GM23338 (cell line): Measurements from ENCODE around the gene ATOH8. TPM values are rescaled to one million over a fixed set of nuclear protein-coding genes. Genes with fewer than 3 reads are reported as not detected.

Experiments used
- ATAC-seq: fragments of 200-7000 bp; cut with Tn5 transposase; 3 replicates; pipeline ENCODE4 v1.9.1; 2020
- DNase-seq: peaks from one replicate; pipeline ENCODE4 v3.0.0-alpha.2; 2015; ENCODE audit warnings: low spot score
- H2AFZ ChIP-seq: fragments of 200-600 bp; sonication (generic); 2 replicates; pipeline ENCODE4 v1.8.0; 2016; ENCODE audit warnings: antibody characterized with exemption, mild to moderate bottlenecking, moderate library complexity
- H3F3A ChIP-seq: fragments of 200-600 bp; sonication (generic); replicated peaks from 2 replicates; pipeline ENCODE4 v1.8.0; 2017; ENCODE audit warnings: antibody characterized with exemption, mixed run types, low read depth
- H3K27ac ChIP-seq: fragments of 200-600 bp; sonication (generic); 2 replicates; pipeline ENCODE4 v1.6.1; 2016; ENCODE audit warnings: low read depth
- H3K27me3 ChIP-seq: fragments of 200-600 bp; sonication (generic); 2 replicates; pipeline ENCODE4 v1.8.0; 2016; ENCODE audit warnings: mild to moderate bottlenecking, mixed run types, moderate library complexity; ENCODE audit not compliant: insufficient read depth
- H3K36me3 ChIP-seq: fragments of 200-600 bp; sonication (generic); 2 replicates; pipeline ENCODE4 v1.8.0; 2016; ENCODE audit warnings: mild to moderate bottlenecking; ENCODE audit not compliant: insufficient read depth
- H3K4me1 ChIP-seq: fragments of 200-600 bp; sonication (generic); 2 replicates; pipeline ENCODE4 v1.8.0; 2016; ENCODE audit warnings: mild to moderate bottlenecking, moderate library complexity; ENCODE audit not compliant: insufficient read depth
- H3K4me2 ChIP-seq: fragments of 200-600 bp; sonication (generic); 2 replicates; pipeline ENCODE4 v1.7.1; 2017; ENCODE audit warnings: mixed run types
- H3K4me3 ChIP-seq: fragments of 200-600 bp; sonication (generic); 2 replicates; pipeline ENCODE4 v1.6.1; 2016; ENCODE audit warnings: mixed run types
- H3K79me2 ChIP-seq: fragments of 200-600 bp; sonication (generic); replicated peaks from 2 replicates; pipeline ENCODE4 v1.8.0; 2017; ENCODE audit warnings: mild to moderate bottlenecking; ENCODE audit not compliant: insufficient read depth
- H3K9me2 ChIP-seq: fragments of 200-600 bp; sonication (generic); 2 replicates; pipeline ENCODE4 v1.8.0; 2017; ENCODE audit not compliant: insufficient read depth
- H4K20me1 ChIP-seq: fragments of 200-600 bp; sonication (generic); replicated peaks from 2 replicates; pipeline ENCODE4 v1.8.0; 2017; ENCODE audit warnings: mild to moderate bottlenecking; ENCODE audit not compliant: insufficient read depth
- H3K27ac Mint-ChIP-seq: 2 replicates; pipeline ENCODE4 v1.8.0; 2020; ENCODE audit warnings: inconsistent platforms, mild to moderate bottlenecking, moderate library complexity, mixed read lengths
- H3K27me3 Mint-ChIP-seq: 3 replicates; pipeline ENCODE4 v1.8.0; 2022; ENCODE audit warnings: low read depth, mild to moderate bottlenecking, moderate library complexity, mixed read lengths, inconsistent platforms; ENCODE audit not compliant: insufficient read depth, poor library complexity
- H3K36me3 Mint-ChIP-seq: 3 replicates; pipeline ENCODE4 v1.8.0; 2021; ENCODE audit warnings: low read depth, mild to moderate bottlenecking, inconsistent platforms, moderate library complexity, mixed read lengths
- H3K4me1 Mint-ChIP-seq: 3 replicates; pipeline ENCODE4 v1.8.0; 2020; ENCODE audit warnings: mild to moderate bottlenecking, inconsistent platforms, mixed read lengths
- H3K4me3 Mint-ChIP-seq: 3 replicates; pipeline ENCODE4 v1.8.0; 2021; ENCODE audit warnings: moderate library complexity, mild to moderate bottlenecking, inconsistent platforms, mixed read lengths
- H3K9me3 Mint-ChIP-seq: 3 replicates; pipeline ENCODE4 v1.8.0; 2020; ENCODE audit warnings: moderate library complexity, mild to moderate bottlenecking, inconsistent platforms, mixed read lengths
- EZH2 ChIP-seq: fragments of 200-600 bp; sonication (generic); IDR thresholded peaks from one replicate; pipeline ENCODE4 v1.8.0; 2017; ENCODE audit warnings: antibody characterized with exemption, mild to moderate bottlenecking, low read depth; ENCODE audit not compliant: unreplicated experiment
- JUNB ChIP-seq: IDR thresholded peaks from one replicate; pipeline ENCODE4 v1.6.1; 2016; ENCODE audit warnings: antibody characterized with exemption; ENCODE audit not compliant: unreplicated experiment
- NANOG ChIP-seq: IDR thresholded peaks from 2 replicates; pipeline ENCODE4 v1.6.1; 2016; ENCODE audit warnings: antibody characterized with exemption, borderline replicate concordance
- POLR2AphosphoS5 ChIP-seq: IDR thresholded peaks from 2 replicates; pipeline ENCODE4 v1.6.1; 2016; ENCODE audit warnings: antibody characterized with exemption, low read depth
- STAT1 ChIP-seq: IDR thresholded peaks from one replicate; pipeline ENCODE4 v1.6.1; 2016; ENCODE audit warnings: antibody characterized with exemption; ENCODE audit not compliant: unreplicated experiment
- ZNF331 ChIP-seq: fragments of 250-450 bp; sonication (Bioruptor Pico); IDR thresholded peaks from 2 replicates; pipeline ENCODE4 v1.5.0; 2020; ENCODE audit warnings: low read depth, mild to moderate bottlenecking, moderate library complexity
- ZNF462 ChIP-seq: fragments of 250-450 bp; sonication (Bioruptor Pico); IDR thresholded peaks from 2 replicates; pipeline ENCODE4 v1.5.0; 2020; ENCODE audit warnings: mild to moderate bottlenecking, moderate library complexity
- polyA plus RNA-seq: library from polyadenylated mRNA; unstranded; fragments of >200 nt; fragmentation: Nextera tagmentation; extraction: Ambion mirVana; gene quantifications from 2 replicates; pipeline ENCODE4 v1.2.1, GENCODE V29; 2016
- total RNA-seq: library from RNA; depleted of rRNA; stranded (reverse); fragments of >200 nt; shearing (Covaris generic); gene quantifications from 2 replicates; pipeline ENCODE4 v1.2.3, GENCODE V29; 2014
- TF ChIP-seq, protein P1 (sequence below): IDR thresholded peaks from 2 replicates; pipeline ENCODE4 v1.6.1; 2016; ENCODE audit warnings: antibody characterized with exemption

Gene ATOH8
- total and polyA plus RNA-seq, 2 experiments from 2014 or later = 0.11 to 0.97 TPM

- Histone ChIP-seq H3K9me2 (no peaks in the 10 kb centered on the region), H4K20me1 (no peaks in the 10 kb centered on the region), H3K4me3 (no peak overlapping the region), H3K36me3 (no peaks in the 10 kb centered on the region), H3K4me2 (no peak overlapping the region), H3K79me2 (no peaks in the 10 kb centered on the region), H3K4me1 (peaks cover 5% of the 10 kb centered on the region), H3K27ac (no peak overlapping the region), H3K27me3 (peaks cover 6% of the 10 kb centered on the region; the same call in 1 of the 2 replicates), H2AFZ (no peak overlapping the region), H3F3A (no peaks in the 10 kb centered on the region)
- H3K27me3 Mint-ChIP-seq = peaks cover 15% of the 10 kb centered on the region
- ATAC-seq (no peak), DNase-seq (no peak)
- TF ChIP-seq, protein P1, sequence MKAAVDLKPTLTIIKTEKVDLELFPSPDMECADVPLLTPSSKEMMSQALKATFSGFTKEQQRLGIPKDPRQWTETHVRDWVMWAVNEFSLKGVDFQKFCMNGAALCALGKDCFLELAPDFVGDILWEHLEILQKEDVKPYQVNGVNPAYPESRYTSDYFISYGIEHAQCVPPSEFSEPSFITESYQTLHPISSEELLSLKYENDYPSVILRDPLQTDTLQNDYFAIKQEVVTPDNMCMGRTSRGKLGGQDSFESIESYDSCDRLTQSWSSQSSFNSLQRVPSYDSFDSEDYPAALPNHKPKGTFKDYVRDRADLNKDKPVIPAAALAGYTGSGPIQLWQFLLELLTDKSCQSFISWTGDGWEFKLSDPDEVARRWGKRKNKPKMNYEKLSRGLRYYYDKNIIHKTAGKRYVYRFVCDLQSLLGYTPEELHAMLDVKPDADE = no peak
- TF ChIP-seq EZH2 = no peak
- TF ChIP-seq NANOG = no peak
- TF ChIP-seq ZNF462 (CRISPR knock-in tag) = no peak
- no peak for TF ChIP-seq ZNF331 (CRISPR knock-in tag)
- TF ChIP-seq JUNB = no peak
- TF ChIP-seq STAT1 = no peak
- no peak for TF ChIP-seq POLR2AphosphoS5
- H3K4me3 Mint-ChIP-seq = no peak overlapping the region
- peaks cover 13% of the 10 kb centered on the region for H3K4me1 Mint-ChIP-seq
- H3K27ac Mint-ChIP-seq = no peak overlapping the region
- H3K36me3 Mint-ChIP-seq = no peaks in the 10 kb centered on the region
- H3K9me3 Mint-ChIP-seq = no peaks in the 10 kb centered on the region
Measured at GRCh38 chr2:85708641-85709040, 45.1 kb upstream of the ATOH8 start.
